Stimulated activated CD8-positive, alpha-beta memory T cell treated with anti-CD3 and anti-CD28 coated beads, Interleukin-12 subunit alpha, Interleukin-12 subunit beta, amount 100 ng/mL, for 1 hour (primary cell): ENCODE measurements around the gene FCHO1.

Source experiments
- DNase-seq: peaks from one replicate; pipeline ENCODE4 v3.0.0-alpha.2; 2020; ENCODE audit warnings: low read depth

Gene FCHO1

GRCh38 chr19:17831419-17831888 is 80.2 kb downstream of the FCHO1 start:
- DNase-seq = no peak

- DNase-seq = no peak
These were observed 81.3 kb downstream of the FCHO1 start for GRCh38 chr19:17832443-17833208.

- DNase-seq = no peak
These were observed 83.3 kb downstream of the FCHO1 start for GRCh38 chr19:17834350-17835181.

- DNase-seq = no peak
These were observed 84.1 kb downstream of the FCHO1 start for GRCh38 chr19:17835182-17836006.

GRCh38 chr19:17836530-17836929 is 85.3 kb downstream of the FCHO1 start:
- DNase-seq = no peak

- no peak for DNase-seq
These were observed 86.7 kb downstream of the FCHO1 start for GRCh38 chr19:17837972-17838371.
